ENCODE data around the gene KLHL29. TPM values are rescaled to one million over a fixed set of nuclear protein-coding genes. Genes with fewer than 3 reads are reported as not detected.

Gene KLHL29
- total and polyA plus RNA-seq, 2 donors (not counting 3 experiments of a cell fraction or from before 2014, with no cell fraction given) = 4.6 to 12.7 TPM

GRCh38 chr2:23434721-23435121 lies 49.7 kb downstream of the KLHL29 start:
- POLR2A ChIA-PET = no interaction called here
- Histone ChIP-seq H3K79me2 (ENCODE audit: control insufficient read depth, insufficient read depth, low read length) (no peaks in the 10 kb centered on the region), H3K9me3 (replicated peaks; ENCODE audit: control insufficient read depth, insufficient read depth, low read length) (no peaks in the 10 kb centered on the region), H3K27me3 (ENCODE audit: control insufficient read depth in 2 of 2, insufficient read depth in 2 of 2, low read length in 2 of 2) (no peaks in the 10 kb centered on the region), H3K9me1 (replicated peaks; ENCODE audit: control insufficient read depth, extremely low read depth, insufficient read depth, low read length) (no peaks in the 10 kb centered on the region), H3K4me1 (ENCODE audit: control insufficient read depth, extremely low read depth, insufficient read depth, low read length) (no peaks in the 10 kb centered on the region), H4K20me1 (replicated peaks; ENCODE audit: control insufficient read depth, extremely low read depth, insufficient read depth, low read length) (no peaks in the 10 kb centered on the region), H3K27ac (ENCODE audit: insufficient read depth, low read depth, low read length) (no peak overlapping the region), H3K36me3 (ENCODE audit: control insufficient read depth in 2 of 2, extremely low read depth in 1 of 2, insufficient read depth in 2 of 2, low read length in 2 of 2) (no peaks in the 10 kb centered on the region), H3K4me3 (replicated peaks in 1 of 3; ENCODE audit: insufficient read depth in 1 of 3, low read depth in 1 of 3, low read length in 3 of 3) (no peak overlapping the region), H3K9ac (replicated peaks; ENCODE audit: extremely low read depth, insufficient read depth, low read length) (no peak overlapping the region), H3K4me2 (ENCODE audit: insufficient read depth, low read length) (no peak overlapping the region), H2AFZ (ENCODE audit: low read depth, low read length) (no peak overlapping the region)
- intact Hi-C loops (cut with micrococcal nuclease) (loop anchor here (5.0 kb wide), 1 partner anchor 82 kb away; no protein-coding TSS in a partner anchor), dilution Hi-C loops (cut with MboI; ENCODE audit: extremely low pct_ligation_motif_present, low sequenced_read_pairs) (no loop called here)
- BruUV-seq (replicated peaks) = no TSS peak
- TF ChIP-seq MAX (IDR thresholded peaks at IDR 0.05; ENCODE audit: insufficient read depth, insufficient read length) = no peak
- TF ChIP-seq CTCF (IDR thresholded peaks at IDR 0.05; ENCODE audit: extremely low read depth in 1 of 2, insufficient read depth in 1 of 2, low read depth in 1 of 2, low read length in 2 of 2) = no peak
- TF ChIP-seq JUN (IDR thresholded peaks at IDR 0.05; ENCODE audit: borderline replicate concordance, insufficient read depth, insufficient read length, low read depth) = no peak
- no peak for TF ChIP-seq FOS (IDR thresholded peaks at IDR 0.05; ENCODE audit: borderline replicate concordance, insufficient read depth, low read length)
- TF ChIP-seq POLR2AphosphoS5 (IDR thresholded peaks at IDR 0.05; ENCODE audit: insufficient read depth, low read depth, low read length) = no peak
- TF ChIP-seq EZH2 (IDR thresholded peaks at IDR 0.05; ENCODE audit: borderline replicate concordance, low read depth, low read length, severe bottlenecking) = no peak
- no peak for TF ChIP-seq GATA2 (IDR thresholded peaks at IDR 0.05; ENCODE audit: insufficient read depth, insufficient read length, low read depth, low read length)
- TF ChIP-seq POLR2A (IDR thresholded peaks at IDR 0.05; ENCODE audit: low read depth, low read length) = no peak
- TF ChIP-seq MYC (IDR thresholded peaks at IDR 0.05; ENCODE audit: low read depth, low read length) = no peak
- CTCF ChIA-PET = interaction anchor here (0.7 kb wide), 1 partner anchor 107 kb away, joined by 3 read pairs; no protein-coding TSS in a partner anchor
- DNase-seq (ENCODE audit: low read depth, low spot score) = no peak
- FAIRE-seq = no peak

Measured in endothelial cell of umbilical vein (primary cell).